Measurements from ENCODE around the gene PARVB. TPM values are rescaled to one million over a fixed set of nuclear protein-coding genes. Genes with fewer than 3 reads are reported as not detected.

Gene PARVB
- total RNA-seq, 5 donors from 2014 or later (not counting 1 experiment from before 2014, with no cell fraction given): 5.9 to 13.8 (median 8.2) TPM

GRCh38 chr22:44129619-44129976 is 105.5 kb downstream of the PARVB start:
- peaks cover 25% of the 10 kb centered on the region for H3K36me3 Mint-ChIP-seq
- H3K9me3 Mint-ChIP-seq: peaks cover 5 to 18% (median 16%) of the 10 kb centered on the region in 3 donors
- peaks cover 0 to 11% (median 10%) of the 10 kb centered on the region in 3 donors for H3K4me1 Mint-ChIP-seq
- H3K27ac Mint-ChIP-seq: no peak overlapping the region
- ChIA-PET POLR2A (no interaction called here), CTCF (no interaction called here)
- DNase-seq (no peak), ATAC-seq (replicated peaks in 1 of 4) (no peak)
- peaks cover 0 to 5% of the 10 kb centered on the region in 2 experiments for H3K4me1 ChIP-seq (ENCODE audit: control insufficient read depth in 1 of 2, extremely low read depth in 1 of 2, insufficient read depth in 2 of 2, low read length in 2 of 2)
- WGBS (ENCODE audit: insufficient coverage): 87% methylated on average over 3 of the region's 8 CpGs
- H3K4me3 Mint-ChIP-seq: no peak overlapping the region
- H3K9me3 ChIP-seq: no peaks in the 10 kb centered on the region
- H3K4me3 ChIP-seq (ENCODE audit: control insufficient read depth in 1 of 2, extremely low read depth in 1 of 2, low read length in 1 of 2): no peak overlapping the region
- H3K36me3 ChIP-seq (ENCODE audit: control insufficient read depth in 2 of 2, extremely low read depth in 1 of 2, insufficient read depth in 1 of 2, low read length in 1 of 2): no peaks in the 10 kb centered on the region
- peaks cover 5 to 15% of the 10 kb centered on the region in 2 donors for H3K27me3 Mint-ChIP-seq
- H3K27ac ChIP-seq (ENCODE audit: low read length): no peak overlapping the region
- peaks cover 0 to 8% of the 10 kb centered on the region in 2 experiments for H3K27me3 ChIP-seq (replicated peaks in 1 of 2; ENCODE audit: control insufficient read depth in 2 of 2, extremely low read depth in 1 of 2, insufficient read depth in 2 of 2, low read length in 1 of 2)

DNA sequence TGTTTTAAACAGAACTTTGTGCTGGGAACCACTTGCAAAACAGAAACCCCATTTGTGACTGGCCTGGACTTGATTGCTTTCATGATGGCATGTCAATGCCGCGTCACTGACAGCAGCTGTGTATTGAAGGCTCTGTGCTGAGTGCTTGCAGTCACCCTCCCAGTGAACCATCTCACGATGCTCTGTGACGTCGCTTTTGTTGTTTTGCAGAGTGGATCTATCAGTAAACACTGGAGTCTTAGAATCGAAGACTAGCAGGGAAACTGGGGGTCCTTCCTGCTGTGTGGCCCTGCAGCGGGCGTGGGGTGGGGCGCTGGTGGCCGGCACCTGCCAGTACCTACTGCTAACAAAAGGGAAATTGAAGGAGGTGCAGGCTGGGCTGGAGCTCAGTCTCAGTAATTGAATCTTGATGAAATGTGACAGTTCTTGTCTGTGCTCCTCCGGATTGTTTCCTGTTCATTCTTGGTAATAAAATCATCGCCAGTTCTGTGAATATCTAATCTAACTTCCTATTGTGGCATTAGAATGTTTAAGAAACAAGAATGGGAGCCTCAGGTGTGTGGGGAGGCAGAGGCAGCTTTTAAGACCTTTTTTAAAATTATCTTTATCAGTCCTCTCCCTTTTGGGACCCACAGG is 106.1 kb downstream of the PARVB start:
- H3K4me3 ChIP-seq (ENCODE audit: control insufficient read depth in 1 of 2, extremely low read depth in 1 of 2, low read length in 1 of 2): no peak overlapping the region
- no peak for DNase-seq
- no peaks in the 10 kb centered on the region for H3K36me3 ChIP-seq (ENCODE audit: control insufficient read depth in 2 of 2, extremely low read depth in 1 of 2, insufficient read depth in 1 of 2, low read length in 1 of 2)
- Mint-ChIP-seq H3K36me3 (peaks cover 23% of the 10 kb centered on the region), H3K4me1 (peaks cover 0 to 11% (median 10%) of the 10 kb centered on the region in 3 donors), H3K27me3 (peaks cover 5 to 15% of the 10 kb centered on the region in 2 donors), H3K4me3 (no peak overlapping the region), H3K9me3 (peaks cover 5 to 18% (median 16%) of the 10 kb centered on the region in 3 donors), H3K27ac (no peak overlapping the region)
- no peaks in the 10 kb centered on the region for H3K9me3 ChIP-seq
- H3K27me3 ChIP-seq (replicated peaks in 1 of 2; ENCODE audit: control insufficient read depth in 2 of 2, extremely low read depth in 1 of 2, insufficient read depth in 2 of 2, low read length in 1 of 2): peaks cover 0 to 8% of the 10 kb centered on the region in 2 experiments
- WGBS (ENCODE audit: insufficient coverage): 81% methylated on average over 10 of the region's 12 CpGs
- H3K27ac ChIP-seq (ENCODE audit: low read length): no peak overlapping the region
- ChIA-PET POLR2A (interaction anchor here in 1 of 2 donors (0.5 kb wide), 1 partner anchor 514 kb away, joined by 3 read pairs; no protein-coding TSS in a partner anchor), CTCF (no interaction called here)
- ATAC-seq (replicated peaks in 1 of 4): no peak
- peaks cover 0 to 5% of the 10 kb centered on the region in 2 experiments for H3K4me1 ChIP-seq (ENCODE audit: control insufficient read depth in 1 of 2, extremely low read depth in 1 of 2, insufficient read depth in 2 of 2, low read length in 2 of 2)

DNA sequence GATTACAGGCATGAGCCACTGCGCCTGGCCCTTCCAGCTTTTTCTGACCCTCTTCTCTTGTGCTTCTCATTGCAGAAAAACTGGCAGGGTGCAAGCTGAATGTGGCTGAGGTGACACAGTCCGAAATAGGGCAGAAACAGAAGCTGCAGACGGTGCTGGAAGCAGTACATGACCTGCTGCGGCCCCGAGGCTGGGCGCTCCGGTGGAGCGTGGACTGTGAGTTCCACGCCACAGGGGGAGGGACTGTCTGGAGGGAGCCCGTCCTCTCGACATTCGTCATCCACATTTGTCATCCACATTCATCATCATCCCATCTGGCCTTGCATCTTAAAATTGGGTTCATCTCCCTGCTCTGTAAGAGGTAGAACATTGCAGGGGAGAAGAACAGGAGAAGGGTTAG is 107.3 kb downstream of the PARVB start:
- Histone ChIP-seq H3K9me3 (no peaks in the 10 kb centered on the region), H3K4me3 (ENCODE audit: control insufficient read depth in 1 of 2, extremely low read depth in 1 of 2, low read length in 1 of 2) (no peak overlapping the region), H3K27me3 (replicated peaks in 1 of 2; ENCODE audit: control insufficient read depth in 2 of 2, extremely low read depth in 1 of 2, insufficient read depth in 2 of 2, low read length in 1 of 2) (peaks cover 0 to 8% of the 10 kb centered on the region in 2 experiments), H3K27ac (ENCODE audit: low read length) (no peak overlapping the region), H3K36me3 (ENCODE audit: control insufficient read depth in 2 of 2, extremely low read depth in 1 of 2, insufficient read depth in 1 of 2, low read length in 1 of 2) (peaks cover 0 to 3% of the 10 kb centered on the region in 2 donors), H3K4me1 (ENCODE audit: control insufficient read depth in 1 of 2, extremely low read depth in 1 of 2, insufficient read depth in 2 of 2, low read length in 2 of 2) (peaks cover 0 to 5% of the 10 kb centered on the region in 2 experiments)
- H3K4me3 Mint-ChIP-seq: no peak overlapping the region
- no peak overlapping the region for H3K27ac Mint-ChIP-seq
- H3K9me3 Mint-ChIP-seq: peaks cover 10 to 15% (median 13%) of the 10 kb centered on the region in 3 donors
- peaks cover 26% of the 10 kb centered on the region for H3K36me3 Mint-ChIP-seq
- H3K4me1 Mint-ChIP-seq: peaks cover 2 to 11% (median 10%) of the 10 kb centered on the region in 3 donors
- WGBS (ENCODE audit: insufficient coverage): 98% methylated on average over 8 of the region's 12 CpGs
- CTCF ChIA-PET: no interaction called here
- ATAC-seq (replicated peaks in 1 of 4) (no peak), DNase-seq (no peak)
- H3K27me3 Mint-ChIP-seq: peaks cover 11 to 18% of the 10 kb centered on the region in 2 donors
- POLR2A ChIA-PET: no interaction called here

DNA sequence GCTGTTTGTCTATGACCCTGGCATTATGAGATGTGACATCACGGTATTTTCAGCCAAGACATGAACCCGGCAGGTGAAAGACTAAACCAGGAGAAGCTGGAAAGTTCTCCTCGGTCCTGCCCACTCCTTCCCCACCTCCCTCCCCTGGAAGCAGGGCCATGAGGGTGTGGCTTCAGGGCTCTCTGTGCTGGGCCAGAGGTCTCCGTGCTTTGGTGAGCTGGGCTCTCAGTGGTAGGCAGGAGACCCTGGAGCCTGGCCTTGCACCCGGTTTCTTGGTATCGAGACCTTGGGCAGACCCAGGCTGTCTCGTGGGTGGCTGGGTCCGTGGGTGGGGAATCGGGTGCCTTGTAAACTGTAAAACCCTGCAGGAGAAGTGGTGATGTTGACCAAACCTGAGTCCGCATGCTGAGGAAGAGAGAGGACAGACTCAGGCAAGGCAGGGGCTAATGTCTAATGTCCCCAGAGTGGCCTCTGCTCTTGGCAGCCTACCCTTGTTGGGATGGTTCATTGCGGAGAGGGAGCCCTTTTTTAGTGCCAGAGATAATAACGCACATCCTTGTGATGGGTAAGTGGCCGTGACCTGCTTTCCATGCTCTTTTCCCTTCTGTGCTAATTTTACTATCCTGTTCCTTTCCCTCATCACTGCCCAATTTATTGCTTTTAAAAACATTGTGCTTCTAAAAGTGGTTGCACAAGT is 108.0 kb downstream of the PARVB start:
- ChIA-PET CTCF (no interaction called here), POLR2A (no interaction called here)
- WGBS (ENCODE audit: insufficient coverage): 93% methylated on average over 7 of the region's 13 CpGs
- H3K9me3 Mint-ChIP-seq: peaks cover 10 to 15% (median 12%) of the 10 kb centered on the region in 3 donors
- Histone ChIP-seq H3K27ac (ENCODE audit: low read length) (no peak overlapping the region), H3K27me3 (replicated peaks in 1 of 2; ENCODE audit: control insufficient read depth in 2 of 2, extremely low read depth in 1 of 2, insufficient read depth in 2 of 2, low read length in 1 of 2) (peaks cover 0 to 8% of the 10 kb centered on the region in 2 experiments), H3K36me3 (ENCODE audit: control insufficient read depth in 2 of 2, extremely low read depth in 1 of 2, insufficient read depth in 1 of 2, low read length in 1 of 2) (peaks cover 0 to 10% of the 10 kb centered on the region in 2 donors), H3K4me3 (ENCODE audit: control insufficient read depth in 1 of 2, extremely low read depth in 1 of 2, low read length in 1 of 2) (no peak overlapping the region), H3K9me3 (no peaks in the 10 kb centered on the region), H3K4me1 (ENCODE audit: control insufficient read depth in 1 of 2, extremely low read depth in 1 of 2, insufficient read depth in 2 of 2, low read length in 2 of 2) (peaks cover 0 to 5% of the 10 kb centered on the region in 2 experiments)
- no peak for ATAC-seq (replicated peaks in 1 of 4)
- no peak overlapping the region for H3K27ac Mint-ChIP-seq
- peaks cover 13 to 19% of the 10 kb centered on the region in 2 donors for H3K27me3 Mint-ChIP-seq
- H3K4me3 Mint-ChIP-seq: no peak overlapping the region
- DNase-seq: no peak
- peaks cover 4 to 11% (median 10%) of the 10 kb centered on the region in 3 donors for H3K4me1 Mint-ChIP-seq
- H3K36me3 Mint-ChIP-seq: peaks cover 29% of the 10 kb centered on the region

GRCh38 chr22:44132724-44133123 is 108.6 kb downstream of the PARVB start:
- Histone ChIP-seq H3K27ac (ENCODE audit: low read length) (no peak overlapping the region), H3K36me3 (ENCODE audit: control insufficient read depth in 2 of 2, extremely low read depth in 1 of 2, insufficient read depth in 1 of 2, low read length in 1 of 2) (peaks cover 0 to 10% of the 10 kb centered on the region in 2 donors), H3K9me3 (no peaks in the 10 kb centered on the region), H3K4me1 (ENCODE audit: control insufficient read depth in 1 of 2, extremely low read depth in 1 of 2, insufficient read depth in 2 of 2, low read length in 2 of 2) (peaks cover 0 to 5% of the 10 kb centered on the region in 2 experiments), H3K27me3 (replicated peaks in 1 of 2; ENCODE audit: control insufficient read depth in 2 of 2, extremely low read depth in 1 of 2, insufficient read depth in 2 of 2, low read length in 1 of 2) (peaks cover 0 to 8% of the 10 kb centered on the region in 2 experiments), H3K4me3 (ENCODE audit: control insufficient read depth in 1 of 2, extremely low read depth in 1 of 2, low read length in 1 of 2) (no peak overlapping the region)
- peaks cover 4 to 11% (median 10%) of the 10 kb centered on the region in 3 donors for H3K4me1 Mint-ChIP-seq
- WGBS (ENCODE audit: insufficient coverage): 99% methylated on average over 7 of the region's 12 CpGs
- peaks cover 31% of the 10 kb centered on the region for H3K36me3 Mint-ChIP-seq
- no peak for ATAC-seq (replicated peaks in 1 of 4)
- ChIA-PET POLR2A (no interaction called here), CTCF (no interaction called here)
- peaks cover 10 to 13% (median 10%) of the 10 kb centered on the region in 3 donors for H3K9me3 Mint-ChIP-seq
- no peak for DNase-seq
- H3K4me3 Mint-ChIP-seq: no peak overlapping the region
- no peak overlapping the region for H3K27ac Mint-ChIP-seq
- H3K27me3 Mint-ChIP-seq: peaks cover 13 to 19% of the 10 kb centered on the region in 2 donors

DNA sequence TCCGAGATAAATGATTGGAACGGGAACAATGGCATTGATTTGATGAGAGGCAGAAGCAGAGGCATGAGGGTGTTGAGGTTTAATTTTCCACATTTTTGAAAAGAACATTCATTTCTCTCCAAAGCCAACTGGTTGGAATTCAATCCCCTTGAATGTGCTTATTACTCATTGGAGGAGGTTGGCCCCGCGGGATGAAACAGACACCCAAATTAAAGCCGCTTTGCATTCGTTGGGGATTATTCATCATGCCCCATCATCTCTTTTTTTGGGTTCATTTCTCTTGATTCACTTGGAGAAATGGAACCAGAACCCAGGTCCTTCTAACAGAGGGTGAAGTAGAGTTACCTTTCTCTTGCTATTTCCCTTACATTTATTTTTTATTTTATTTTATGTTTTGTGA is 109.1 kb downstream of the PARVB start:
- Histone ChIP-seq H3K4me1 (ENCODE audit: control insufficient read depth in 1 of 2, extremely low read depth in 1 of 2, insufficient read depth in 2 of 2, low read length in 2 of 2) (peaks cover 0 to 5% of the 10 kb centered on the region in 2 experiments), H3K27me3 (replicated peaks in 1 of 2; ENCODE audit: control insufficient read depth in 2 of 2, extremely low read depth in 1 of 2, insufficient read depth in 2 of 2, low read length in 1 of 2) (peaks cover 0 to 8% of the 10 kb centered on the region in 2 experiments), H3K9me3 (no peaks in the 10 kb centered on the region), H3K27ac (ENCODE audit: low read length) (no peak overlapping the region), H3K4me3 (ENCODE audit: control insufficient read depth in 1 of 2, extremely low read depth in 1 of 2, low read length in 1 of 2) (no peak overlapping the region), H3K36me3 (ENCODE audit: control insufficient read depth in 2 of 2, extremely low read depth in 1 of 2, insufficient read depth in 1 of 2, low read length in 1 of 2) (peaks cover 0 to 10% of the 10 kb centered on the region in 2 donors)
- WGBS (ENCODE audit: insufficient coverage): no CpG with 5 or more reads among the region's 6 CpGs
- Mint-ChIP-seq H3K9me3 (peaks cover 13 to 15% (median 13%) of the 10 kb centered on the region in 3 donors), H3K27ac (no peak overlapping the region), H3K4me1 (peaks cover 4 to 11% (median 10%) of the 10 kb centered on the region in 3 donors), H3K36me3 (peaks cover 33% of the 10 kb centered on the region), H3K27me3 (peaks cover 13 to 19% of the 10 kb centered on the region in 2 donors), H3K4me3 (no peak overlapping the region)
- ATAC-seq (replicated peaks in 1 of 4) (no peak), DNase-seq (no peak)
- CTCF ChIA-PET: no interaction called here
- POLR2A ChIA-PET: no interaction called here

Data from T-cell (primary cell).